ENCODE data around the gene SCAMP2. TPM values are rescaled to one million over a fixed set of nuclear protein-coding genes. Genes with fewer than 3 reads are reported as not detected.

SCAMP2 gene
- total RNA-seq, 4 donors from 2014 or later: 15.9 to 67.5 (median 33.0) TPM

DNA sequence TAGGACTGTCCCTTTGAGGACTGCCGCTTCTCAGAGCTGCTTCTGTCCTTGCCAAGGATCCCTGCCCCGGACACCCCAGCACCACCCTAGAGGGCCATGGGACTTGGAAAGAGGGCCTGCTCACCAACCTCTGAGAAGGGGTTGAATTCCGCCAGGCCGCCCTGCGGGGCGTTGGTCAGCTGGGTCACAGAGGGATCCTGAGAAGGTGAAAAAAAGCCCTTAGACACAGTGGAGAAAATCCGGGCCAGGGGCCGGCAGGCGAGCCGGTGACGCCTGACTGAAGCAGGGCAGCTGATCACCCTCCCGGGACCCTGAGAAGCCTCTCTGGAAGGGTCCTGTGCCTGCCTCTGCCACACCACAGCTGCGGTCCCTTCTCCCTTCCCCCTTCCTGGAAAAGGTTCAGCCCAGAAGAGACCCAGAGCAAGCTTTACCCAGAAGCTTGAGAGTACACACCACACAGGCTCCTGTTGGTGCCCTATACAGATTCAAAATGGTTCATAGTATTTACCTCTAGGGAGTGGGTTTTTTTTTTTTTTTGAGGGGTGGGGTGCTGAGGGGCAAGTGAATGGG is 18.6 kb downstream of the SCAMP2 start:
- Histone ChIP-seq H3K9me3 (no peaks in the 10 kb centered on the region), H3K27ac (no peak overlapping the region), H3K36me3 (no peaks in the 10 kb centered on the region), H3K4me3 (no peak overlapping the region), H3K27me3 (no peaks in the 10 kb centered on the region), H3K4me1 (no peaks in the 10 kb centered on the region)
- TF ChIP-seq CTCF (IDR thresholded peaks at IDR 0.05) (no peak), POLR2A (IDR thresholded peaks at IDR 0.05) (no peak)
- DNase-seq: no peak
- intact Hi-C loops (cut with DNase I; ENCODE audit: low total_unique reads): no loop called here

- H3K27me3 ChIP-seq: no peaks in the 10 kb centered on the region
- DNase-seq: no peak
- no peaks in the 10 kb centered on the region for H3K4me1 ChIP-seq
- H3K36me3 ChIP-seq: no peaks in the 10 kb centered on the region
- TF ChIP-seq CTCF (IDR thresholded peaks at IDR 0.05): no peak
- TF ChIP-seq POLR2A (IDR thresholded peaks at IDR 0.05): no peak
- H3K9me3 ChIP-seq: no peaks in the 10 kb centered on the region
- H3K27ac ChIP-seq: no peak overlapping the region
- intact Hi-C loops (cut with DNase I; ENCODE audit: low total_unique reads): no loop called here
- H3K4me3 ChIP-seq: no peak overlapping the region
These were observed 21.2 kb downstream of the SCAMP2 start for GRCh38 chr15:74851960-74852359.

DNA sequence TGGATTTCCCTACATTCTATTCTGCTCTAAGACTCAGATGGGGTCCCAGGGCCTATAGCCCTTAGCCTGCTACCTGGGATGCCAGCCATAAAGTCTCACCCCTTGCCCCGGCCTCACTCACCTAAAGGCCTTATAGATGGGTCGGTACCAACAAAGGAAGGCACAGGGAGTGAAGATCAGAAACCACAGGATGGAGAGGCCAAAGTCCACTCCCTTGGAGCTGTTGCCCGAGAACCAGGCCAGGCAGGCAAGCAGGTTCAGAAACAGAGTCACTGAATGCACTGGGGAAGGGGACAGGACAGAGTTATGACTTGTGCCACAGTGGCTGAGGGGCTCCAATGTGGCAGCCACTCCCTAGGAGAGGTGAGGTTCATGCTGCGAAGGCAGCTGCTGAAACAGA is 22.8 kb downstream of the SCAMP2 start:
- Histone ChIP-seq H3K36me3 (no peaks in the 10 kb centered on the region), H3K27ac (no peak overlapping the region), H3K9me3 (no peaks in the 10 kb centered on the region), H3K4me3 (no peak overlapping the region), H3K27me3 (no peaks in the 10 kb centered on the region), H3K4me1 (no peaks in the 10 kb centered on the region)
- TF ChIP-seq CTCF (IDR thresholded peaks at IDR 0.05) (no peak), POLR2A (IDR thresholded peaks at IDR 0.05) (no peak)
- DNase-seq: no peak
- intact Hi-C loops (cut with DNase I; ENCODE audit: low total_unique reads): no loop called here

DNA sequence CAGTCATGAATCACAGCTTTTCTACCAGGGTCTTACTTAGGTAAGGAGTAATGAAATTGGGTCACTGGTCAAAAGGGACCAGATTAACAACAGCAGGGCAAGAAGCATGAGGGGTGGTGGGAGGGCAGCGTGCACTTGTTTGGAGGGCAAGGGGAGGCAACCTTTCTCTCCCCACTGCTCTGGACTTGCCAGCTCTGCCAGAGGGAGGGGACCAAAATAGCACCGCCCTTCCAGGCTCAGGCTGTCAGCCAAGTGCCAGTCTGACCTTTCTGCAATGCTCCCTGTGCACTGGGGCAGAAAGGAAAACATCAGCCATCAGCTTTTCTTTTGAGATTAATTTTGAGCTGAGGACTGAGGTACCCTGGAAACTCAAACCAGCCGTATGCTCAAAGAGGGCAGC is 25.7 kb downstream of the SCAMP2 start:
- intact Hi-C loops (cut with DNase I; ENCODE audit: low total_unique reads): no loop called here
- Histone ChIP-seq H3K27me3 (no peaks in the 10 kb centered on the region), H3K4me3 (no peak overlapping the region), H3K36me3 (no peaks in the 10 kb centered on the region), H3K4me1 (peaks cover 0 to 9% of the 10 kb centered on the region in 2 donors), H3K27ac (no peak overlapping the region), H3K9me3 (no peaks in the 10 kb centered on the region)
- TF ChIP-seq POLR2A (IDR thresholded peaks at IDR 0.05) (no peak), CTCF (IDR thresholded peaks at IDR 0.05) (no peak)
- no peak for DNase-seq

DNA sequence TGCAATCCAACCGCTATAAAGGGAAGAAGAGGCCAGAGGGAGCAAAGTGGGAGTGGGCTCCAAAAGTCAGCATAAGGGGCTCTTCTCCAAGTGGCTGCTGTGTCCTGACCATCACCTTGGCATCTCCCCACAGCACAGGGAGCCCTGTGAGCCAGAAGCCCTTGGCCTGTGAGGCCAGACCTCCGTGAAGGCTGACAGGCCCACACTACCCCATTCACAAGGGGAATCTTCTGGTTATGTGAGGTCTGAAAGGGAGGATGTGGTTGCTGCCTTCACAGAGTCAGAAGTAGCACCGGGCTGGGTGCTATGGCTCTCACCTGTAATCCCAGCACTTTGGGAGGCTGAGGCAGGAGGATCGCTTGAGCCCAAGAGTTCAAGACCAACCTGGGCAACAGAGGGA is 27.6 kb downstream of the SCAMP2 start:
- TF ChIP-seq CTCF (IDR thresholded peaks at IDR 0.05): no peak
- no peak for TF ChIP-seq POLR2A (IDR thresholded peaks at IDR 0.05)
- Histone ChIP-seq H3K36me3 (no peaks in the 10 kb centered on the region), H3K9me3 (no peaks in the 10 kb centered on the region), H3K4me1 (peaks cover 0 to 17% of the 10 kb centered on the region in 2 donors), H3K27me3 (no peaks in the 10 kb centered on the region), H3K4me3 (no peak overlapping the region), H3K27ac (no peak overlapping the region)
- intact Hi-C loops (cut with DNase I; ENCODE audit: low total_unique reads): no loop called here
- no peak for DNase-seq
